Body of pancreas (tissue), 4 donors: Measurements from ENCODE around the gene TMEM50A.
"Not testable (repeated sequence)": the region's sequence is repeated elsewhere in the genome, so short reads cannot be mapped to it uniquely, and the experiment has no call there.

Experiments
- CTCF ChIP-seq, 7 experiments: fragments of 450-650 bp in 4 of 7; fragments of 200-600 bp in 3 of 7; sonication (generic) in 3 of 7; IDR thresholded peaks; one replicate each; pipeline ENCODE4 v1.5.1; 2016 to 2019; ENCODE audit warnings: antibody characterized with exemption in 7 of 7
- POLR2A ChIP-seq, 3 donors: fragments of 450-650 bp; IDR thresholded peaks; one replicate each; pipeline ENCODE4 v1.6.1; 2016; ENCODE audit warnings: antibody characterized with exemption in 3 of 3, mild to moderate bottlenecking in 2 of 3

- not testable (repeated sequence) for TF ChIP-seq POLR2A, CTCF (IDR thresholded peaks at IDR 0.05)
These were observed 59.9 kb downstream of the TMEM50A start for GRCh38 chr1:25398079-25398478.
